HFFc6 (cell line): ENCODE data around the gene ACTR5. TPM values are rescaled to one million over a fixed set of nuclear protein-coding genes. Genes with fewer than 3 reads are reported as not detected.
"Not testable (repeated sequence)": the region's sequence is repeated elsewhere in the genome, so short reads cannot be mapped to it uniquely, and the experiment has no call there.

Source experiments
- DNase-seq: peaks from one replicate; pipeline ENCODE4 v3.0.0-alpha.2; 2018
- H3K27ac Mint-ChIP-seq: 2 replicates; pipeline ENCODE4 v1.8.0; 2020; ENCODE audit warnings: mild to moderate bottlenecking, mixed read lengths
- H3K27me3 Mint-ChIP-seq: 2 replicates; pipeline ENCODE4 v1.8.0; 2021; ENCODE audit warnings: mild to moderate bottlenecking, moderate library complexity, mixed read lengths; ENCODE audit not compliant: insufficient read depth
- H3K36me3 Mint-ChIP-seq: 2 replicates; pipeline ENCODE4 v1.8.0; 2021; ENCODE audit warnings: low read depth, mixed read lengths
- H3K4me1 Mint-ChIP-seq: 2 replicates; pipeline ENCODE4 v1.8.0; 2020; ENCODE audit warnings: low read depth, mixed read lengths
- H3K4me3 Mint-ChIP-seq: 2 replicates; pipeline ENCODE4 v1.8.0; 2020; ENCODE audit warnings: mild to moderate bottlenecking, moderate library complexity, mixed read lengths
- H3K9me3 Mint-ChIP-seq: 2 replicates; pipeline ENCODE4 v1.8.0; 2020; ENCODE audit warnings: mild to moderate bottlenecking, mixed read lengths
- total RNA-seq, 6 experiments: library from RNA; stranded (reverse); fragmentation: NEBNext Ultra II Directional; extraction: Animal tissue kit (Norgen Biotek cat#: 25700); gene quantifications; 2 replicates in 1 of 6; 3 replicates in 5 of 6; pipeline ENCODE4 v1.2.3, GENCODE V29; 2021
- TF ChIP-seq, protein P1 (sequence below): fragments of 200-600 bp; sonication (generic); IDR thresholded peaks from 2 replicates; pipeline ENCODE4 v1.5.0; 2021; ENCODE audit warnings: antibody characterized with exemption, mild to moderate bottlenecking

The ACTR5 gene
- total RNA-seq, 6 experiments from 2014 or later = 3.2 to 4.3 (median 3.8) TPM

DNA sequence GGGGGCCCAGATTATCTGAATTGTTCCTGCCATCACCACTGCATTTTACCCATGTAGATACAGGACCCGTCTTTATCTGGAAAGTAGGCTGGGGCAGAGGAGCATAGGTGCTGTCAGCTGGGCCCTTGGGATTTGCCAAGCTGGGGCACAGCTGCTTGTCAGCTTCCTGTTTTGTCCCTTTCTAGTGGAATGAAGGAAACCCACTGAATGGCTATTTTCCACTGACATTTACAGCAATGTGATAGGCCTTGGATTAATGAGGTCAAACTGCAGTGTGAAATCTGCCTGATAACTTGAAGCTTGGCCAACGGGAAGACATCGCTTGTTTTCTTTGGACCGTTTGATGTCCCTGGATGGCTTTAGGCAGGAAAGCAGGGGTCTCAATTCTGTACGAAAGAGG, 63.9 kb downstream of the ACTR5 start:
- Mint-ChIP-seq H3K27me3 (peaks cover 42% of the 10 kb centered on the region), H3K4me3 (no peak overlapping the region), H3K4me1 (no peaks in the 10 kb centered on the region), H3K27ac (no peak overlapping the region), H3K9me3 (no peaks in the 10 kb centered on the region), H3K36me3 (no peaks in the 10 kb centered on the region)
- DNase-seq = no peak
- TF ChIP-seq, protein P1, sequence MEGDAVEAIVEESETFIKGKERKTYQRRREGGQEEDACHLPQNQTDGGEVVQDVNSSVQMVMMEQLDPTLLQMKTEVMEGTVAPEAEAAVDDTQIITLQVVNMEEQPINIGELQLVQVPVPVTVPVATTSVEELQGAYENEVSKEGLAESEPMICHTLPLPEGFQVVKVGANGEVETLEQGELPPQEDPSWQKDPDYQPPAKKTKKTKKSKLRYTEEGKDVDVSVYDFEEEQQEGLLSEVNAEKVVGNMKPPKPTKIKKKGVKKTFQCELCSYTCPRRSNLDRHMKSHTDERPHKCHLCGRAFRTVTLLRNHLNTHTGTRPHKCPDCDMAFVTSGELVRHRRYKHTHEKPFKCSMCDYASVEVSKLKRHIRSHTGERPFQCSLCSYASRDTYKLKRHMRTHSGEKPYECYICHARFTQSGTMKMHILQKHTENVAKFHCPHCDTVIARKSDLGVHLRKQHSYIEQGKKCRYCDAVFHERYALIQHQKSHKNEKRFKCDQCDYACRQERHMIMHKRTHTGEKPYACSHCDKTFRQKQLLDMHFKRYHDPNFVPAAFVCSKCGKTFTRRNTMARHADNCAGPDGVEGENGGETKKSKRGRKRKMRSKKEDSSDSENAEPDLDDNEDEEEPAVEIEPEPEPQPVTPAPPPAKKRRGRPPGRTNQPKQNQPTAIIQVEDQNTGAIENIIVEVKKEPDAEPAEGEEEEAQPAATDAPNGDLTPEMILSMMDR = no peak

DNA sequence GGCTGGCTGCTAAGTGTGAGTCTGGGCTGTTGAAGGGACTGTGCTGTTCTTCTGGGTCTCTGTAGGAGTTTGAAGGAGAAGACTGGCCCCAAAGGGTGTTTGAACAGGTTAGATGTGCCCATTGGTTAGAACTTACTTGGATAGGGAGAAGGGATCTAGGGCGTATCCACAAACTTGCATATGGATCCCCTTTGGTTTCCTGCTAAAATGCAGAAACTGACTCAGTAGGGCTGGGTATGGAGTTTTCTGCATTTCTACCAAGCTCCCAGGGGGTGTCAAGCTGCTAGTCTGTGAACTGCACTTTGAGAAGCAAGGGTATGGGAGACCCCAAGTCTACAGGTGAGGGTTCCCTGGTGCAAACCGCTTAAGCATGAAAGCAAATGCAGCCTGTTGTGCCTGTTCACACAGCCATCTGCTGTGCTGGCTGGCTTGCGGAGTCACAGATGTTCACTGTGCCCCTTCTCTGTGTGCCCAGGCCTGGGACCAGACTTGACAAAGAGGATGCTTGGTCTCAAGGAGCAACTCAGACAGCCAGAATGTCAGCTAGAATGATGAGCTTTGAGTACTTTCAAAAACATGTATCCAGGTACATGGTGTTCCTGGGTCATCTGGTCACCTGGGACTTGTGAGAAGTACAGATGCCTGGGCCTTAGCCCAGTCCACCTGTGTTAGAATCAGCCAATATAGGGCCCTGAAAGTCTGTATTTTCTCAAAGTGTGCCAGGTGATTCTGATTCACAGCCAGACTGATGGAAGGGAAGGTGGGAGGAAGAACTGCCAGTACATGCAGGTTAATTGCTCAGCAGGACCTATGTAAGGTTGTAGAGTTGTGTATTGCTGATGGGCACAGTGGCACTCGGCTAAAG, 64.7 kb downstream of the ACTR5 start:
- H3K27me3 Mint-ChIP-seq = peaks cover 35% of the 10 kb centered on the region
- no peaks in the 10 kb centered on the region for H3K36me3 Mint-ChIP-seq
- H3K27ac Mint-ChIP-seq = no peak overlapping the region
- H3K4me3 Mint-ChIP-seq = no peak overlapping the region
- no peaks in the 10 kb centered on the region for H3K4me1 Mint-ChIP-seq
- H3K9me3 Mint-ChIP-seq = no peaks in the 10 kb centered on the region
- TF ChIP-seq, protein P1 = no peak
- no peak for DNase-seq

DNA sequence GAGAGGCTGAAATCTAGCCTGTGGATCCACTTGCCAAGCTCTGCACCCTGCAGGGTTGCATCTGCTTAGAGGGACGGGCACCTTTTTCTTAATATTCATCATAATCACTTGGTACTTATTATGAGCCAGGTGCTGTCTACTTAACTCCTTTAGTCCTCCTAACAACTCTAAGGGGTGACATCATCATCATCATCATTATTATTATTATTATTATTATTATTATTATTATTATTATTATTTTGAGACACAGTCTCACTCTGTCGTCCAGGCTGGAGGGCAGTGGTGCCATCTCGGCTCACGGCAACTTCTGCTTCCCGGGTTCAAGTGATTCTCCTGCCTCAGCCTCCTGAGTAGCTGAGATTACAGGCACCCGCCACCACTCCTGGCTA, 65.3 kb downstream of the ACTR5 start:
- not testable (repeated sequence) for DNase-seq, H3K36me3 Mint-ChIP-seq, H3K27ac Mint-ChIP-seq, H3K9me3 Mint-ChIP-seq, H3K4me1 Mint-ChIP-seq, H3K4me3 Mint-ChIP-seq
- peaks cover 33% of the 10 kb centered on the region for H3K27me3 Mint-ChIP-seq

DNA sequence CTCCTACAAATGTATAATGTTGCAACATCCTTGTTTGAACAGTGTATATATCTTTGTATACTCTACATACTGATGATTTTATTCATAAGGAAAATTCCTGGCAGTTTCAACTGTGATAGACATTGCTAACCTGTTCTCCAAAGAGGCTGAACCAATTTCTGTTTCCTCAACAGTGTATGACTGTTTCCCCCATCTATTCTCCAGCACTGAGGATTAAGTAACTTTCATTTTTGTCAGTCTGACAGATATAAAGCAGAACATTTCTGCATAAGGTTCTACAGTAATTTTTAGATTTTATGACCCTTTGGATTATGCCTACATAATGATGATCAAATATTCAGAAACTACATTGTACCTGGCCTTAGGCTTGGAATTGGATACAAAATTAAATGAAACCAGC, 67.2 kb downstream of the ACTR5 start:
- H3K4me1 Mint-ChIP-seq = no peaks in the 10 kb centered on the region
- peaks cover 23% of the 10 kb centered on the region for H3K27me3 Mint-ChIP-seq
- H3K27ac Mint-ChIP-seq = no peak overlapping the region
- TF ChIP-seq, protein P1 = no peak
- no peak overlapping the region for H3K4me3 Mint-ChIP-seq
- DNase-seq = no peak
- no peaks in the 10 kb centered on the region for H3K36me3 Mint-ChIP-seq
- no peaks in the 10 kb centered on the region for H3K9me3 Mint-ChIP-seq

DNA sequence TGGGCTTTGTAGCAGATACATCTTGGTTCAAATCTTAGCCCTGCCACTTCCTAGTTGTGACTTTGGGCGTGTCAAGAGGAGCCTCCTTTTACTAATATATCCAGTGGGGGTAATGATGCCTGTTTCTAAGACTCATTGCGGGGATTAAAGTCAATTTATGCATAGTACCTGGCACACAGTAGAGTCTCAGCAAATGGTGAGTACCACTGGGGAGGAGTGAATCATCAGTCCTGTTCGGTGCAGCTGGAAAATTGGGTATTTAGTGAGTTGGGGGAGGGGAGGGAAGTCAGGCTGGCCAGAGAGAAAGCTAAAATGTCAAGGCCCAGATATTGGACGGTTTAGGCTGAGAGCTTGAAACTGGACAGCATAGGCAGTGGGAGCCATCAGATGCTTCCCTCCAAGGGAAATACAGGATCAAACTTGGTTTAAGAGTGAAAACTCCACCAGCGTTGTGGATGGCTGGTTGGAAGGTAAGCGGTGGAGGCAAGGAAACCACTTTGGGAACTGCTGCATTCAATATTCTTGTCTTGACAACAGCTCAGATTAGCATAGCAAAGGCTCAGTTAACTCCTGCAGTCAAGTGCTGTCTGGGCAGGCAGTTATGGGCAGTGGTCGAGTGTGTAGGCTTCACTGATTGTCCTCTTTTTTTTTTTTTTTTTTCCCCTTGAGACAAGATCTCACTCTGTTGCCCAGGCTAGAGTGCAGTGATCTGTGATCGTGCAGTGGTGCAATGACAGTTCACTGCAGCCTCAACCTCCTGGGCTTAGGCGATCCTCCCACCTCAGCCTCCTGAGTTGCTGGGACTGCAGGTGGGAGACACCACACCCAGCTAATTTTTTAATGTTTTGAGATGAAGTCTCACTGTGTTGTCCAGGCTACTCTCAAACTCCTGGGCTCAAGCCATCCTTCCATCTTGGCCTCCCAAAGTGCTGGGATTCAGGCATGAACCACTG, 70.1 kb downstream of the ACTR5 start:
- Mint-ChIP-seq H3K9me3 (no peaks in the 10 kb centered on the region), H3K4me3 (no peak overlapping the region), H3K27ac (no peak overlapping the region), H3K36me3 (no peaks in the 10 kb centered on the region), H3K27me3 (peaks cover 12% of the 10 kb centered on the region), H3K4me1 (no peaks in the 10 kb centered on the region)
- TF ChIP-seq, protein P1 = no peak
- no peak for DNase-seq

Other genes with a start within 250 kb of the ACTR5 start
- gene ADIG, start 167.3 kb upstream of the ACTR5 start, total RNA-seq = not detected
- under 1 TPM in 5 of 6 experiments, not detected in 1; 0.09 to 0.75 (median 0.48) TPM for gene ARHGAP40, start 146.7 kb upstream of the ACTR5 start, total RNA-seq
- gene SLC32A1, start 24.0 kb upstream of the ACTR5 start, total RNA-seq = not detected
- not detected for gene PPP1R16B, start 57.2 kb downstream of the ACTR5 start, total RNA-seq
- gene FAM83D, start 178.0 kb downstream of the ACTR5 start, total RNA-seq = 10 to 100 TPM; 14.2 to 31.5 (median 29.2) TPM
- 1 to 10 TPM; 5.7 to 7.6 (median 6.8) TPM for gene DHX35, start 213.9 kb downstream of the ACTR5 start, total RNA-seq